Endothelial cell of umbilical vein (primary cell): ENCODE measurements around the gene AGPS. TPM values are rescaled to one million over a fixed set of nuclear protein-coding genes. Genes with fewer than 3 reads are reported as not detected.
"Not testable (repeated sequence)": the region's sequence is repeated elsewhere in the genome, so short reads cannot be mapped to it uniquely, and the experiment has no call there.

ENCODE experiments used
- BruUV-seq: library from RNA; stranded (reverse); fragments of 400-500 nt; replicated peaks from 2 replicates; lab custom pipeline; 2021; lab: Mats Ljungman, UMichigan
- CTCF ChIA-PET: fragments of 300-600, 350-600 bp; sonication (Branson Sonifier 250); formaldehyde crosslinking; loops from one replicate; lab custom pipeline; 2021; ENCODE audit warnings: antibody characterized with exemption, inconsistent platforms; lab: Charles Lee
- POLR2A ChIA-PET: fragments of 300-600, 350-600 bp; sonication (Branson Sonifier 250); formaldehyde crosslinking; loops from one replicate; lab custom pipeline; 2021; ENCODE audit warnings: antibody characterized with exemption, inconsistent platforms; lab: Charles Lee
- DNase-seq: peaks from one replicate; pipeline ENCODE4 v3.0.0-alpha.2; 2011; ENCODE audit warnings: low read depth, low spot score
- FAIRE-seq: peaks from 2 replicates; lab custom pipeline; 2011; peaks lifted over from hg19 to GRCh38; lab: Jason Lieb, UNC
- H2AFZ ChIP-seq: 2 replicates; pipeline ENCODE4 v1.6.0; 2012; ENCODE audit warnings: low read depth, low read length, control low read depth, inconsistent platforms
- H3K27ac ChIP-seq: 2 replicates; pipeline ENCODE4 v1.5.1; 2011; ENCODE audit warnings: low read depth, mild to moderate bottlenecking, control low read depth, low read length, moderate library complexity; ENCODE audit not compliant: insufficient read depth
- H3K27me3 ChIP-seq, 2 experiments: 2 replicates each; pipeline versions ENCODE4 v1.6.0 to v1.6.1; 2011; ENCODE audit warnings: low read length in 2 of 2, mixed read lengths in 1 of 2; ENCODE audit not compliant: control insufficient read depth in 2 of 2, insufficient read depth in 2 of 2
- H3K36me3 ChIP-seq, 2 experiments: 2 replicates in 1 of 2; 3 replicates in 1 of 2; pipeline ENCODE4 v1.5.1; 2011; ENCODE audit warnings: low read length in 2 of 2, mild to moderate bottlenecking in 1 of 2, moderate library complexity in 1 of 2; ENCODE audit not compliant: control insufficient read depth in 2 of 2, insufficient read depth in 2 of 2; ENCODE audit errors: extremely low read depth in 1 of 2
- H3K4me1 ChIP-seq: 3 replicates; pipeline ENCODE4 v1.5.1; 2011; ENCODE audit warnings: mild to moderate bottlenecking, low read length; ENCODE audit not compliant: control insufficient read depth, insufficient read depth; ENCODE audit errors: extremely low read depth
- H3K4me2 ChIP-seq: 2 replicates; pipeline ENCODE4 v1.6.1; 2011; ENCODE audit warnings: low read length, control low read depth, mixed read lengths; ENCODE audit not compliant: insufficient read depth
- H3K4me3 ChIP-seq, 3 experiments: fragments of 200-600 bp in 1 of 3; sonication (generic), shearing (Covaris generic) in 1 of 3; replicated peaks in 1 of 3; 2 replicates each; pipeline ENCODE4 v1.5.1; 2011 to 2016; ENCODE audit warnings: control low read depth in 3 of 3, low read length in 3 of 3, mild to moderate bottlenecking in 2 of 3, inconsistent platforms in 1 of 3, low read depth in 1 of 3, moderate library complexity in 1 of 3; ENCODE audit not compliant: insufficient read depth in 1 of 3
- H3K79me2 ChIP-seq: 2 replicates; pipeline ENCODE4 v1.6.0; 2012; ENCODE audit warnings: low read length, inconsistent platforms; ENCODE audit not compliant: control insufficient read depth, insufficient read depth
- H3K9ac ChIP-seq: replicated peaks from 2 replicates; pipeline ENCODE3; 2011; ENCODE audit warnings: low read length, control low read depth; ENCODE audit not compliant: insufficient read depth; ENCODE audit errors: extremely low read depth
- H3K9me1 ChIP-seq: replicated peaks from 3 replicates; pipeline ENCODE4 v1.6.0; 2011; ENCODE audit warnings: mild to moderate bottlenecking, low read length; ENCODE audit not compliant: control insufficient read depth, insufficient read depth; ENCODE audit errors: extremely low read depth
- H3K9me3 ChIP-seq: replicated peaks from 2 replicates; pipeline ENCODE4 v1.5.1; 2012; ENCODE audit warnings: low read length, inconsistent platforms; ENCODE audit not compliant: control insufficient read depth, insufficient read depth
- H4K20me1 ChIP-seq: replicated peaks from 2 replicates; pipeline ENCODE3; 2011; ENCODE audit warnings: mild to moderate bottlenecking, low read length; ENCODE audit not compliant: control insufficient read depth, insufficient read depth; ENCODE audit errors: extremely low read depth
- CTCF ChIP-seq, 2 donors: IDR thresholded peaks; 1 replicate in 1 of 2; 2 replicates in 1 of 2; pipeline ENCODE4 v1.5.1; 2011; ENCODE audit warnings: low read length in 2 of 2, mild to moderate bottlenecking in 2 of 2, moderate library complexity in 2 of 2, control low read depth in 1 of 2, inconsistent platforms in 1 of 2, low read depth in 1 of 2; ENCODE audit not compliant: insufficient read depth in 1 of 2; ENCODE audit errors: extremely low read depth in 1 of 2
- EZH2 ChIP-seq: IDR thresholded peaks from 2 replicates; pipeline ENCODE4 v1.6.1; 2012; ENCODE audit warnings: borderline replicate concordance, low read depth, mild to moderate bottlenecking, moderate library complexity, low read length, inconsistent platforms; ENCODE audit not compliant: severe bottlenecking
- GATA2 ChIP-seq: IDR thresholded peaks from 2 replicates; pipeline ENCODE4 v1.7.0; 2011; ENCODE audit warnings: low read depth, mild to moderate bottlenecking, moderate library complexity, mixed read lengths, low read length; ENCODE audit not compliant: insufficient read length, insufficient read depth
- POLR2A ChIP-seq: IDR thresholded peaks from 2 replicates; pipeline ENCODE4 v1.6.1; 2012; ENCODE audit warnings: low read depth, mild to moderate bottlenecking, control low read depth, low read length
- POLR2AphosphoS5 ChIP-seq: IDR thresholded peaks from 2 replicates; pipeline ENCODE4 v1.6.1; 2012; ENCODE audit warnings: low read depth, mild to moderate bottlenecking, control low read depth, low read length, moderate library complexity; ENCODE audit not compliant: insufficient read depth
- dilution Hi-C: fragments of 300-500 bp; cut with MboI; formaldehyde crosslinking; loops from one replicate; pipeline ENCODE4 v1.15.0; 2019; ENCODE audit warnings: low sequenced_read_pairs; ENCODE audit not compliant: extremely low pct_ligation_motif_present
- intact Hi-C: fragments of 100-400 bp; cut with micrococcal nuclease; formaldehyde crosslinking; loops from one replicate; pipeline ENCODE4 v1.10.0; 2022
- polyA plus RNA-seq, 4 experiments: library from polyadenylated mRNA; depleted of rRNA in 3 of 4; stranded (reverse) in 3 of 4; unstranded in 1 of 4; fragments of >200 nt; gene quantifications; 2 replicates each; pipeline versions ENCODE4 v1.2.1 to v1.2.3, GENCODE V29; 2011 to 2012; ENCODE audit warnings: missing spikeins in 1 of 4
- total RNA-seq: library from RNA; stranded (reverse); gene quantifications from 2 replicates; pipeline ENCODE4 v1.2.3, GENCODE V29; 2021

Gene AGPS
- total and polyA plus RNA-seq, 2 donors (not counting 3 experiments of a cell fraction or from before 2014, with no cell fraction given), result 10.1 to 96.5 TPM

GRCh38 chr2:177550264-177551200 is 158.0 kb downstream of the AGPS start:
- H3K36me3 ChIP-seq, result no peaks in the 10 kb centered on the region
- H4K20me1 ChIP-seq, result no peaks in the 10 kb centered on the region
- H3K9me3 ChIP-seq, result no peaks in the 10 kb centered on the region
- FAIRE-seq (no peak), DNase-seq (peak; percentile 48)
- dilution Hi-C loops (no loop called here), intact Hi-C loops (loop anchor here (5.0 to 10.0 kb wide), 4 partner anchors 172 to 386 kb away; no protein-coding TSS in a partner anchor)
- peak overlapping the region; percentile 41 for H3K9ac ChIP-seq
- no peaks in the 10 kb centered on the region for H3K27me3 ChIP-seq
- POLR2A ChIA-PET, result no interaction called here
- no peak overlapping the region for H2AFZ ChIP-seq
- no peak for TF ChIP-seq GATA2
- TF ChIP-seq POLR2A, result no peak
- no peak for TF ChIP-seq CTCF (IDR thresholded peaks at IDR 0.05; ENCODE audit: extremely low read depth in 1 of 2, insufficient read depth in 1 of 2, low read depth in 1 of 2, low read length in 2 of 2)
- no peak for TF ChIP-seq EZH2
- no peak for TF ChIP-seq POLR2AphosphoS5
- H3K4me1 ChIP-seq, result peaks cover 43% of the 10 kb centered on the region
- no peak overlapping the region for H3K4me3 ChIP-seq
- H3K79me2 ChIP-seq, result no peaks in the 10 kb centered on the region
- CTCF ChIA-PET, result interaction anchor here (1.3 kb wide), 1 partner anchor 54 kb away, joined by 4 read pairs; no protein-coding TSS in a partner anchor
- H3K4me2 ChIP-seq, result peak overlapping the region; percentile 31
- no peaks in the 10 kb centered on the region for H3K9me1 ChIP-seq
- H3K27ac ChIP-seq, result peak overlapping the region; percentile 86
- BruUV-seq, result no TSS peak

DNA sequence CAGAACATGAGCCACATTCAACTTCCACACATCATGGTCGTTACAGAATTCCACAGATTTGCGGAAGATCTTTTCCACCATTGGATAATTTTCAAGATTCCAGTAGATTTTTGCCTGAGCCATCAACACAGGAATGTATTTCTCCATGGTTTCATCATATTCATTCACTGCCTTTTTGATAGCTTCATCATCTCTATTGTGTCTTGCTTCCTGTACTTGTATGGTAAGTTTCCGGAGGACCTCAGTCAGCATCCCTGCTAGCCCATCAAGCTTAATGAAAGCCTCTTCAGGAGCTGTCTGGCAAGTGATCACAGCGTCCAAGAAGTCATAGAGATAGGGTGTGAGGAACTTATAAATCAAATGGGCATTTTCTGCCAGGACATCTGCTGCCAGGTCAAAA is 158.8 kb downstream of the AGPS start:
- H3K36me3 ChIP-seq, H4K20me1 ChIP-seq, H3K27me3 ChIP-seq, H3K4me2 ChIP-seq, H3K9me3 ChIP-seq, H3K4me3 ChIP-seq, H2AFZ ChIP-seq, dilution Hi-C loops, H3K79me2 ChIP-seq, FAIRE-seq, POLR2A ChIA-PET, H3K9me1 ChIP-seq, BruUV-seq: not testable (repeated sequence)
- DNase-seq, result peak; percentile 36
- peaks cover 43% of the 10 kb centered on the region for H3K4me1 ChIP-seq
- peak overlapping the region; percentile 91 for H3K27ac ChIP-seq
- H3K9ac ChIP-seq, result peak overlapping the region; percentile 18
- intact Hi-C loops, result loop anchor here (5.0 to 10.0 kb wide), 4 partner anchors 171 to 387 kb away; no protein-coding TSS in a partner anchor
- CTCF ChIA-PET, result interaction anchor here (1.3 kb wide), 1 partner anchor 53 kb away, joined by 4 read pairs; no protein-coding TSS in a partner anchor
